Spinal cord (tissue), 10 donors: ENCODE data around the gene NTM. TPM values are rescaled to one million over a fixed set of nuclear protein-coding genes. Genes with fewer than 3 reads are reported as not detected.

Source experiments
- DNase-seq, 6 donors: peaks; one replicate each; pipeline versions ENCODE4 v3.0.0 to v3.0.0-alpha.2; 2013 to 2015; ENCODE audit warnings: low spot score in 6 of 6, low read depth in 4 of 6
- H3K27ac ChIP-seq: one replicate; pipeline ENCODE4 v1.5.1; 2013; ENCODE audit warnings: low read depth, low read length, control low read depth
- H3K27me3 ChIP-seq: one replicate; pipeline ENCODE4 v1.6.1; 2013; ENCODE audit warnings: low read length; ENCODE audit not compliant: control insufficient read depth, insufficient read depth
- H3K36me3 ChIP-seq: one replicate; pipeline ENCODE4 v1.6.1; 2013; ENCODE audit warnings: low read length; ENCODE audit not compliant: control insufficient read depth, insufficient read depth
- H3K4me1 ChIP-seq: one replicate; pipeline ENCODE4 v1.6.1; 2013; ENCODE audit warnings: low read length; ENCODE audit not compliant: control insufficient read depth, insufficient read depth
- H3K4me3 ChIP-seq: one replicate; pipeline ENCODE4 v1.5.1; 2013; ENCODE audit warnings: low read depth, low read length, control low read depth
- H3K9me3 ChIP-seq: one replicate; pipeline ENCODE4 v1.6.1; 2013; ENCODE audit warnings: low read length; ENCODE audit not compliant: control insufficient read depth, insufficient read depth
- WGBS: methylation state at CpG from one replicate; pipeline ENCODE4 v1.1.5; 2013; ENCODE audit warnings: missing lambda C conversion rate; ENCODE audit not compliant: insufficient coverage; 5-methylcytosine and 5-hydroxymethylcytosine counted together
- polyA plus RNA-seq, 2 donors: library from polyadenylated mRNA; unstranded; fragments of 120-200 nt; gene quantifications; one replicate each; pipeline ENCODE4 v1.2.1, GENCODE V29; 2013; ENCODE audit not compliant: insufficient read length in 2 of 2
- total RNA-seq, 2 donors: library from RNA; depleted of rRNA in 1 of 2; stranded (reverse); fragments of 120-200 nt in 1 of 2; fragments of >200 nt in 1 of 2; gene quantifications; one replicate each; pipeline versions ENCODE4 v1.2.3 to v1.2.4, GENCODE V29; 2013 to 2014
- donor health status: healthy.

The NTM gene
- total and polyA plus RNA-seq, 4 donors, result 69.3 to 181 (median 155) TPM

- Histone ChIP-seq H3K27ac (peak overlapping the region; percentile 51), H3K4me3 (no peak overlapping the region)
- 46% methylated on average over 4 of the region's 7 CpGs for WGBS
These were observed 202.0 kb downstream of the NTM start for GRCh38 chr11:131572423-131572822.

DNA sequence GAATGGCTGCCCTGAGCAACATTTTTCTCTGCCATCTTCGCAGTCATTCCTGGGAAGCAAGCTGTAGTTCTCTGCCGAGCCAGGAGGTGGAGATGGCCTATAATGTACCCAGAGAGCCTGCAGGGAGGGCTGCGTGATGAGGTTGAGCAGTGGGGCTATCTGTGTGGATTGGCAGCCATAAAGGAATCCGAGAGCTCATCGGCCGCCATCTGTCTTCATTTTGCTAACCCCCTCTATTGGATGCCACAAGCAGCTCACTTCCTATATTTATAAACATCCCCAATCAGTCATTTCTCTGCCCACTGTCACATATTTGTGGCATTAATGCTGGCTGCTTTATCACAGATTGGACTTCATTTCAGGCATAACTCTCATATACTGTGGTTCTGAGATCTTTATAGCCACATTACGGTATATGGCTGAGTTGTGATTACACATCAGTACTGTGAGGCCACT, 209.5 kb downstream of the NTM start:
- Histone ChIP-seq H3K36me3 (no peaks in the 10 kb centered on the region), H3K9me3 (no peaks in the 10 kb centered on the region), H3K27me3 (no peaks in the 10 kb centered on the region), H3K4me3 (no peak overlapping the region), H3K27ac (no peak overlapping the region), H3K4me1 (peaks cover 26% of the 10 kb centered on the region)
- DNase-seq, result peak in 2 of 6 donors; percentile 68 to 84
- WGBS, result 72% methylated on average over 3 of the region's 7 CpGs

More at GRCh38 chr11:131572423-131572822, 202.0 kb downstream of the NTM start:
- no peaks in the 10 kb centered on the region for H3K9me3 ChIP-seq
- no peaks in the 10 kb centered on the region for H3K27me3 ChIP-seq
- peaks cover 28% of the 10 kb centered on the region for H3K4me1 ChIP-seq
- no peaks in the 10 kb centered on the region for H3K36me3 ChIP-seq
- peak in 2 of 6 donors; percentile 48 to 58 for DNase-seq

GRCh38 chr11:131580476-131580875, 210.1 kb downstream of the NTM start:
- H3K4me3 ChIP-seq, result no peak overlapping the region
- H3K9me3 ChIP-seq, result no peaks in the 10 kb centered on the region
- no peaks in the 10 kb centered on the region for H3K36me3 ChIP-seq
- no peak overlapping the region for H3K27ac ChIP-seq
- H3K4me1 ChIP-seq, result peaks cover 32% of the 10 kb centered on the region
- 91% methylated on average over 3 of the region's 4 CpGs for WGBS
- H3K27me3 ChIP-seq, result no peaks in the 10 kb centered on the region
- DNase-seq, result no peak

DNA sequence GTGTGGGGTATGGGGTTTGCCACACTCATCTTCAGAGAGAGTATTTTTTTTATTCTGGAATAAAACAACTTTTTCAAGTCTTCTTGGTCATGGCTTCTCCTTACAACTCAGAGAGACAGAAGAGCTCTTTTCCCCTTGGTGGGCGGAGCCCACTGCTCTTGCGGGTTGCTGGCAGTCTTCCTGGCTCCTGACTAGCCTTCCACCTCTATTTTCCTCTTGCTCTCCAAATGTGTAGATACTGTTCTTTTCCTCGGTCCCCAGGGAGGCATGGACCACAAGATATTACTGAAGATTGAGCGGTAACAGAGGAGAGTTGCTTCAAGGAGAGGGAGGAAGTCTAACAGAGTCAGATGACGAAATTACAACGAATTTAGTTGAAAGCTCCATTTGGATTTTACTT, 210.6 kb downstream of the NTM start:
- Histone ChIP-seq H3K36me3 (no peaks in the 10 kb centered on the region), H3K4me1 (peaks cover 36% of the 10 kb centered on the region), H3K9me3 (no peaks in the 10 kb centered on the region), H3K27ac (peak overlapping the region; percentile 26), H3K27me3 (no peaks in the 10 kb centered on the region), H3K4me3 (no peak overlapping the region)
- peak in 1 of 6 donors; percentile 22 for DNase-seq
- WGBS, result 91% methylated on average over 3 of the region's 6 CpGs

- Histone ChIP-seq H3K4me1 (peaks cover 40% of the 10 kb centered on the region), H3K4me3 (no peak overlapping the region), H3K9me3 (no peaks in the 10 kb centered on the region), H3K27ac (no peak overlapping the region), H3K27me3 (no peaks in the 10 kb centered on the region), H3K36me3 (no peaks in the 10 kb centered on the region)
- DNase-seq, result peak in 2 of 6 donors; percentile 7 to 86
- WGBS, result 90% methylated on average over 2 of the region's 12 CpGs
These were observed 211.7 kb downstream of the NTM start for GRCh38 chr11:131582021-131582525.

DNA sequence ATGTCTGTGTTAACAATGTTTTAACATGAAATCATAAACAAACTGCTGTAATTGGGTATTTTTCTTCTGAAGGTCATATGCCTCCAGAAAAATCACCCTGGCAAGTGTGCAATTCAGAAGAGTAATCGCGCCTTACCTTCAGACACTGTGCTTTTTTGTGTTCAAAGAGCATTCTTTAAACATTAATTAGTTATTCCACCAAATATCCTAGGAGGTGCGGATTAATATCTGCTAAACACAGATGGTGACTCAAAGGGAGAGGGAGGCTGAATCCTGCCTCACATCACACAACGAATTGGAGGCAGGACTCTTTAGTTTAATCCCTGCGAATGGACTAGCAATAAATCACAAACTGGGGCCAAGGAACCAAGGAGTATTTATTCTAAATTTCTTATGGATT, 213.0 kb downstream of the NTM start:
- DNase-seq, result peak in 1 of 6 donors; percentile 59
- WGBS, result no CpG with 5 or more reads among the region's 5 CpGs

DNA sequence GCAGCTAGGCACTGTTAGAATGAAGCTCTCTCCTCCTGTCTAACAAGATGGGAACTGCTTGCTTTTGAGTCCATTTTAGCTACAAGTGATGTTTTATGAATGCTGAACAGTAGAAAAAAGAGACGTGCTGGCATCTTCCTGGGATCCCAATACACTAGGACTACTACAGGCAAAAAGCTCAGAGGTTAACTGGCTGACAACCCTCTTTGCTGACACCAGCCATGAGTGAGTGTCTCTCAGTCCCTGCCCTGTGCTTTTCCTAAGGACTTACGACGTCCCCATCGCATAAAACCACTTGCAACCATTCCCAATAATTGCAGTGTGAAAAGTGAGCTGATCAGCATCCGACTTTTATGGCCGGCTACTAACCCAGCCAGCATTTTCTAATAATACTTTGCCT, 213.5 kb downstream of the NTM start:
- no peaks in the 10 kb centered on the region for H3K27me3 ChIP-seq
- H3K4me1 ChIP-seq, result peaks cover 40% of the 10 kb centered on the region
- no peaks in the 10 kb centered on the region for H3K9me3 ChIP-seq
- H3K27ac ChIP-seq, result peak overlapping the region; percentile 77
- peak in 1 of 6 donors; percentile 84 for DNase-seq
- WGBS, result no CpG with 5 or more reads among the region's 6 CpGs
- H3K36me3 ChIP-seq, result no peaks in the 10 kb centered on the region
- no peak overlapping the region for H3K4me3 ChIP-seq

More for the DNA sequence above, 213.0 kb downstream of the NTM start:
- no peak overlapping the region for H3K4me3 ChIP-seq
- peak overlapping the region; percentile 77 for H3K27ac ChIP-seq
- H3K9me3 ChIP-seq, result no peaks in the 10 kb centered on the region
- no peaks in the 10 kb centered on the region for H3K27me3 ChIP-seq
- H3K4me1 ChIP-seq, result peaks cover 40% of the 10 kb centered on the region
- no peaks in the 10 kb centered on the region for H3K36me3 ChIP-seq

- WGBS, result 29% methylated on average over 18 of the region's 24 CpGs
- H3K36me3 ChIP-seq, result no peaks in the 10 kb centered on the region
- no peak overlapping the region for H3K4me3 ChIP-seq
- no peaks in the 10 kb centered on the region for H3K9me3 ChIP-seq
- no peaks in the 10 kb centered on the region for H3K27me3 ChIP-seq
- peak in 5 of 6 donors; percentile 62 to 96 (median 74) for DNase-seq
- H3K27ac ChIP-seq, result peak overlapping the region; percentile 77
- peaks cover 40% of the 10 kb centered on the region for H3K4me1 ChIP-seq
These were observed 214.6 kb downstream of the NTM start for GRCh38 chr11:131584785-131585592.

DNA sequence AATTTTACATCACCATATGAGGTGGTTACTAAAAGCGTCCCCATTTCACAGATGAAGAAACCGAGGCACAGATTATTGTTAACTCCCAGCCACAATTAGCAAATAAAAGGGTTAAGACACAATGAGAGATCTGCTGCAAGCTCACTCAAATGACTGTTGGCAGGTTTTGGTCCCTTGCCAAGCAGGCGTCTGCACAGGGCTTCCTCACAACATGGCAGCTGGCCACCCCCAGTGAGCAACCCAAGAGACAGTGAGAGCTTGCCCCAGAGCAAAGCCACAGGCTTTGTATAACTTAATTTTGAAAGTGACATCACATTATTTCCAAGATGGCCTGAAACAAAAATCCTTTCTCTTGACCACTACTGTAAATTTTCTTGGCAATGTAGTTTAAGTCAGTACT, 217.6 kb downstream of the NTM start:
- DNase-seq, result no peak
- H3K4me3 ChIP-seq, result no peak overlapping the region
- peaks cover 42% of the 10 kb centered on the region for H3K4me1 ChIP-seq
- no peaks in the 10 kb centered on the region for H3K9me3 ChIP-seq
- H3K36me3 ChIP-seq, result no peaks in the 10 kb centered on the region
- no peaks in the 10 kb centered on the region for H3K27me3 ChIP-seq
- WGBS, result 60% methylated on average over 2 of the region's 3 CpGs
- no peak overlapping the region for H3K27ac ChIP-seq

DNA sequence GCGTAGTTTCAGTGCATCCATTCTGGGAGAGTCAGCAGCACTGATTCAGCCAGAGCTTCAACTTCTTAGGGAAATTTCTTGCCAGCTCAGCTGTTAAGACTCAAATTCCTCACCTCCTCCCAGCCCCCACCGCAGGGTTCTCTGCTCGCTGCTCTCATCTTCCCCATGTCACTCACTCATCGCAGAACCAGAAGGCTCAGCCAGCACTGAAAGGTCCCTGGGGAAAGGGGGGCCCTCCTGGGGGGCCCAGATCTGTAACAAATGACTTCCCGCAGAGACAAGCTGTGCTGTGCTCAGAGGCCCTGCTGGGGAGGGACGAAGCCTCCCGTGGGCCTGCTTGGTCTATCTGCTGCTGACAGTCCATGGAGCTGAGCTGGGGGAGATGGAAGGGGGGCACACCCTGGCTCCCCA, 220.6 kb downstream of the NTM start:
- Histone ChIP-seq H3K4me3 (no peak overlapping the region), H3K4me1 (peaks cover 27% of the 10 kb centered on the region), H3K27me3 (no peaks in the 10 kb centered on the region), H3K9me3 (no peaks in the 10 kb centered on the region), H3K36me3 (no peaks in the 10 kb centered on the region), H3K27ac (no peak overlapping the region)
- DNase-seq, result peak in 2 of 6 donors; percentile 44 to 64
- WGBS, result 36% methylated on average over 7 of the region's 7 CpGs
